ENCODE measurements around the gene KLF11.

DNA sequence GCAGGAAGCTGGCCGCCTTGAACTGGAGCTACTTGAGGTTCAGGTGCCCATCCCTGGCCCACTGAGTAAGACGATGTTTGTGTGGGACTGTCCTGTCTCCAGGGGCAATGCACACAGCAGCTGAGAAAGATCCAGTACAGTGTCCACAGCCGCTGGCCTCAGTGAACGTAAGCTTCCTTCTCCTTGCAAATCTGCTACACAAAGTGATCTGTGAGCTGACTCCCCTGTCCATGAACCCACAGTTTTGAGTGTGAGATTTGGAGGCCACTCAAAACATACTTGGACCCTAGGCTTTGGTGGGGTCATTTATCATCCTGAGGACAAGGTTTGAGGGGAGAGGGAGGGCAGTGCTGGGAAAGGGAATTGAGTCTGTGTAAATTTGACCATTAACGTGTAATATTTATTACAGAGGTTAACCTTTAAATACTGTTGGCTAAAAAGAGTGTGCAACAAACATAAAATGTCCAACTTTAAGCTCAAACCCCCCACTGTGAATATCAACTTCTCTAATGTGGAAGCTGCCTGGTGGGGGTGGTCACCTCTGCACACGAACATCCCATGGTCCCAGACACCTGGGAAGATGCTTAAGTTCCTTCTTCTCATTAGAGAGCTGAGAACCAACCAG, 41.8 kb downstream of the KLF11 start:
- TF ChIP-seq CTCF (IDR thresholded peaks at IDR 0.05): no peak
- no peak for TF ChIP-seq POLR2A (IDR thresholded peaks at IDR 0.05)
- TF ChIP-seq POLR2AphosphoS5 (IDR thresholded peaks at IDR 0.05): no peak
- TF ChIP-seq EP300 (IDR thresholded peaks at IDR 0.05): no peak

Data from upper lobe of left lung (tissue), 4 donors.